ENCODE measurements around the gene PRSS57.
"Not testable (repeated sequence)": the region's sequence is repeated elsewhere in the genome, so short reads cannot be mapped to it uniquely, and the experiment has no call there.

PRSS57 gene

DNA sequence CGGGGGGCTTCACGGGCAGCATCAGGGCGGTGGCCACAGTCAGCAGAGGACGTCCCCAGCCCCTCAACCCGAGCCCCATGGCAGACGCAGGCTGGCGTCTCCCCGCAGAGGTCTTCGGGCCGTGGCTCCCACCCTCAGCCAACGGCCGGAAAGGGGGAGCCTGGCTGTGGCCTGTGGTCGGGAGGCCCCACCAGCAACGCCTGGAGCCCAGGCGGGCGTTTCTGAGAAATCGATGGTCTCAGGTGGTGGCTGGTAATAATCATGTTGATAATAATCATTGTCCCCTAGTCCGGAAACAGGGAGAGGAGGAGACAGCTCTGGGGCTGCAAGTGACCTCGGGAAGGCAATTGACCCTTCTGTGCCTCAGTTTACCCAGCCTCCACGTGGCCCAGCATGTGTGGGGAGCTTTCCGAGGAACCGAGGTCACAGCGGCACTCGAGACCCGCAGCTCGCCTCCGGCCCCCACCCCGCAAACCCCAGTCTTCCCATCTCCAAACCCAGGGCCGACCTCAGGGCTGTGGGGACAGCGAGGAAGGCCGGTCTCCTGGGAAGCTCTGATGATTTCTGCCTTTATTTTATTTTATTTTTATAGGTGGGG lies at the start of gene PRSS57:
Gene PRSS57 (minus strand): TSS at position 101 of the 598 bp plus-strand sequence. CDS start 22 bp downstream, at position 79.
- H3K9me3 ChIP-seq (ENCODE audit: control insufficient read depth, insufficient read depth, low read length): no peaks in the 10 kb centered on the region
- no peaks in the 10 kb centered on the region for H3K4me1 ChIP-seq (ENCODE audit: control insufficient read depth, insufficient read depth, low read length)
- no peak within 1 kb of the TSS for H3K9ac ChIP-seq (ENCODE audit: low read depth, low read length)
- no peaks in the 10 kb centered on the region for H3K27me3 ChIP-seq (ENCODE audit: control insufficient read depth, insufficient read depth, low read length)
- no peak within 1 kb of the TSS for H3K4me3 ChIP-seq (ENCODE audit: low read depth, low read length)
- no peaks in the 10 kb centered on the region for H3K36me3 ChIP-seq (ENCODE audit: control insufficient read depth, insufficient read depth, low read length)

DNA sequence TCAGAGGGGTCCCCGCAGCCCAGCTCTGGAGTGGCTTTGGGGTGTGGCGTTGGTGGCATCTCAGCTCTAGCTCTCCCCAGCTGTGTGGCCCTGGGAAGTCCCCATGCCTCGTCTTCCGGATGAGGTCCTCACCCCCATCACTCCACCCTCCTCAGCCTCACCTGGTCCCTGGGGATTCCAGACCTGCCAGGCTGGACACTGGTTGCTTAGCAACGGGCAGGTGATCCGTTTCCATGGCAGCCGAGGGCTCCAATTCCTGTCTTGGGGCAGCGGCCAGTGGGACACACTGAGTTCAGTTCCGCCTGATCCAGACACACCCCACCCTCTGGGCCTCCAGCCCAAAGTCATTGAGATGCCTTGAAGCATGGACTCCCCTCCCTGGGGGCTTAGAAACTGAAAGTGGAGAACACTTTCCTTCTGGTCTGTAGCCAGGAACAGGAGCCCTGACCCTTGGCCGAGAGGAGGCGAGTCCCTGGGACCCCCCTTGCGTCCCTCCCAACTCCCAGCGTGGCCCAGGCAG lies 48.0 kb upstream of the PRSS57 start:
- no peaks in the 10 kb centered on the region for H3K9me3 ChIP-seq (ENCODE audit: control insufficient read depth, insufficient read depth, low read length)
- no peaks in the 10 kb centered on the region for H3K27me3 ChIP-seq (ENCODE audit: control insufficient read depth, insufficient read depth, low read length)
- H3K4me3 ChIP-seq (ENCODE audit: low read depth, low read length): no peak overlapping the region
- H3K4me1 ChIP-seq (ENCODE audit: control insufficient read depth, insufficient read depth, low read length): no peaks in the 10 kb centered on the region
- no peak overlapping the region for H3K9ac ChIP-seq (ENCODE audit: low read depth, low read length)
- no peaks in the 10 kb centered on the region for H3K36me3 ChIP-seq (ENCODE audit: control insufficient read depth, insufficient read depth, low read length)

DNA sequence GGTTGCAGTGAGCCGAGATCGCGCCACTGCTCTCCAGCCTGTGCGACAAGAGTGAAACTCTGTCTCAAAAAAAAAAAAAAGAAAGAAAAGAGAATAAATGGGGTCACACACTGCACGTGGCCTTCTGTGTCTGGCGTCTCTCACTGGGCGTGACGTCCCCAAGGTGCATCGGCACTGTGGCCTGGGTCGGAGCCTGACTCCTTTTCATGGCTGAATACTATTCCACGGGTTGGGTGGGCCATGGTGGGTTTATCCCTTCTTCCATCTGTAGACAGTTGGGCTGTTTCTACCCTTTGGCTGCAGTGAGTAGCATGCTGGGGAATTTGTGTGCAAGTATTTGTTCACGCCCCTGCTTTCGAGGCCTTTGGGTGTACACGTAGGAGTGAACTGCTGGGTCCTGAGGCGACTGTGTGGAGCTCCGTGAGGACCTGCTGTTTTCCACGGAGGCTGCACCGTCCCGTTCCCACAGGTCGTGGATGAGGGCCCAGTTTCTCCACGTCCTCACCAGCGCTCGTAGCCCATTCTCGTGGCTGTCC lies 47.4 kb upstream of the PRSS57 start:
- H3K4me1 ChIP-seq (ENCODE audit: control insufficient read depth, insufficient read depth, low read length): no peaks in the 10 kb centered on the region
- H3K9me3 ChIP-seq (ENCODE audit: control insufficient read depth, insufficient read depth, low read length): no peaks in the 10 kb centered on the region
- H3K9ac ChIP-seq (ENCODE audit: low read depth, low read length): no peak overlapping the region
- no peak overlapping the region for H3K4me3 ChIP-seq (ENCODE audit: low read depth, low read length)
- no peaks in the 10 kb centered on the region for H3K36me3 ChIP-seq (ENCODE audit: control insufficient read depth, insufficient read depth, low read length)
- no peaks in the 10 kb centered on the region for H3K27me3 ChIP-seq (ENCODE audit: control insufficient read depth, insufficient read depth, low read length)

DNA sequence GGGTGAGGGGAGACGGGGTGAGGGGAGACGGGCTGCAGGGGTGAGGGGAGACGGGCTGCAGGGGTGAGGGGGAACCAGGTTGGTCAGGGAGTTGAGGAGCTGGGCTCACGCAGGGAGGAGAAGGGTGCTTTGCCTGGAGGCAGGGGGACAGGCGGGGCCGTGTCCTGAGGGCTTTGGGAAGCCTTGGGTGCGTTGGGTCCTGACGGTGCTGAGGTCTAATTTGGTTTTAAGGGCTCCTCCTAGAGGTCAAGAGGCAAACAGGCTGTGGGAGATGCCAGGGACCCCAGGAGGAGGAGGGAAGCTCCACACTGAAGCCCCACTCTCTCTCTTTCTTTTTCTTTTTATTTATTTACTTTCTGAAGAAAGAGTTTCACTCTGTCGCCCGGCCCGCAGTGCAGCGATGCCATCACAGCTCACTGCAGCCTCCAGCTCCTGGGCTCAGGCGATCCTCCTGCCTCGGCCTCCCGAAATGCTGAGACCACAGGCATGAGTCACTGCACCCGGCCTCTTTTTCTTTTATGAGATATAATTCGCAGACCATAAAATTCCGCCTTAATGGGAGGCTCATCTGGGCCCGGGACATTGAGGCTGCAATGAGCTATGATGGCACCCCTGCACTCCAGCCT lies 46.4 kb upstream of the PRSS57 start:
- Histone ChIP-seq H3K4me3 (ENCODE audit: low read depth, low read length) (no peak overlapping the region), H3K27me3 (ENCODE audit: control insufficient read depth, insufficient read depth, low read length) (no peaks in the 10 kb centered on the region), H3K9ac (ENCODE audit: low read depth, low read length) (no peak overlapping the region), H3K36me3 (ENCODE audit: control insufficient read depth, insufficient read depth, low read length) (no peaks in the 10 kb centered on the region), H3K9me3 (ENCODE audit: control insufficient read depth, insufficient read depth, low read length) (no peaks in the 10 kb centered on the region), H3K4me1 (ENCODE audit: control insufficient read depth, insufficient read depth, low read length) (no peaks in the 10 kb centered on the region)

- H3K4me1 ChIP-seq (ENCODE audit: control insufficient read depth, insufficient read depth, low read length); H3K9ac ChIP-seq (ENCODE audit: low read depth, low read length); H3K27me3 ChIP-seq (ENCODE audit: control insufficient read depth, insufficient read depth, low read length); H3K9me3 ChIP-seq (ENCODE audit: control insufficient read depth, insufficient read depth, low read length); H3K4me3 ChIP-seq (ENCODE audit: low read depth, low read length); H3K36me3 ChIP-seq (ENCODE audit: control insufficient read depth, insufficient read depth, low read length): not testable (repeated sequence)
These were observed 45.7 kb upstream of the PRSS57 start for GRCh38 chr19:740816-741505.

DNA sequence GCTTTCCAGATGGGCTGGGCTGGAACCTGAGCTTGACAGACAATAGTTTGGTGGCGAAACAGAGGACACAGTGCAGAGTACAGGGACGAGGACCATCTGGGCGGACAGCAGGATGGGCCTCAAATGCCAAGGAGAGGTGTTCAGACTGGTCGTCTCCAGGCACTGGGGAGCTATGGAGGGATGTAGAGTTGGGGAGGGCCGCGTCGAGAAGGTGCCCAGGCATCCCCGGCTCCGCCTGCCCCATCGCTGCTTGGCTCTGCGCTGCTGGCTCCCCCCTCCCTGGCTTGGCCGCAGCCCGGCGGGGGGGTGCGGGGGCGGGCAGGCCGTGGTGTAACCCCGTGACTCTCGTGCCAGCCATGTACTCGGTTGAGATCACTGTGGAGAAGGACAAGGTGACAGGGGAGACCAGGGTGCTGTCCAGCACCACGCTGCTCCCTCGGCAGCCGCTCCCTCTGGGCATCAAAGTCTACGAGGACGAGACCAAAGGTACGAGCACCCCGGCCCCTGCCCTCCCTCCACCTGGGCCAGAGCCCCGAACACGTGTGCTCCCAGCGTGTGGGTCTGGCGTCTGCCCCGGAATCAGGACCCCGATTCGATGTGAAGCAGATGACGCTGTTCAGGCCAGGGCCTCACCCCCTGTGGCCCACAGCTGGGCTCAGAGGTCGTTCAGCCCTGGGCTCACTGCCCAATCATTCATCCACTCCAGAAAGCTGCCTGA lies 44.9 kb upstream of the PRSS57 start:
- Histone ChIP-seq H3K9me3 (ENCODE audit: control insufficient read depth, insufficient read depth, low read length) (no peaks in the 10 kb centered on the region), H3K4me1 (ENCODE audit: control insufficient read depth, insufficient read depth, low read length) (no peaks in the 10 kb centered on the region), H3K27me3 (ENCODE audit: control insufficient read depth, insufficient read depth, low read length) (no peaks in the 10 kb centered on the region), H3K4me3 (ENCODE audit: low read depth, low read length) (no peak overlapping the region), H3K36me3 (ENCODE audit: control insufficient read depth, insufficient read depth, low read length) (no peaks in the 10 kb centered on the region), H3K9ac (ENCODE audit: low read depth, low read length) (no peak overlapping the region)

GRCh38 chr19:738509-739128 lies 43.4 kb upstream of the PRSS57 start:
- Histone ChIP-seq H3K9ac (ENCODE audit: low read depth, low read length) (no peak overlapping the region), H3K4me1 (ENCODE audit: control insufficient read depth, insufficient read depth, low read length) (no peaks in the 10 kb centered on the region), H3K27me3 (ENCODE audit: control insufficient read depth, insufficient read depth, low read length) (no peaks in the 10 kb centered on the region), H3K36me3 (ENCODE audit: control insufficient read depth, insufficient read depth, low read length) (peaks cover 4% of the 10 kb centered on the region), H3K9me3 (ENCODE audit: control insufficient read depth, insufficient read depth, low read length) (no peaks in the 10 kb centered on the region), H3K4me3 (ENCODE audit: low read depth, low read length) (no peak overlapping the region)

DNA sequence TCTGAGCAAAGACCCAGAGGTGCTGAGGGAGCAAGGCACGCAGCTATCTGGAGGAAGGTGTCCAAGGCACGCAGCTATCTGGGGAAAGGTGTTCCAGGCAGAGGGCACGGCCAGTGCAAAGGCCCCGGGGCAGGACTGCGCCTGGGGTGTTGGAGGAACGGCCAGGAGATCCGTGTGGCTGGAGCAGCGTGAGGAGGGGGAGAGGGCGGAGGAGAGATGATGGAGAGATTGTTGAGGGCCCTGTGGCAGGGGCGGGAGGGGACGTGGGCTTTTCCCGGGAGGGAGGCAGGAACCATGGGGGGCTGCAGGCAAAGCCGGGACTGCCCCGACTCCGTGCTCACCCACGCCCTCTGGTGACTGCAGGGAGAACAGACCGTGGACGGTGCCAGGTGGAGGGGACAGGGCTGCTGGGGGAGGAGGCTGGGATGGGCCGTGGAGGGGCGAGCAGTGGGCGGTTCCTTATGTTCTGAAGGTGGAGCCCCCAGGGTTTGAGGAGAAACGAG lies 42.4 kb upstream of the PRSS57 start:
- H3K36me3 ChIP-seq (ENCODE audit: control insufficient read depth, insufficient read depth, low read length): peaks cover 4% of the 10 kb centered on the region
- no peaks in the 10 kb centered on the region for H3K4me1 ChIP-seq (ENCODE audit: control insufficient read depth, insufficient read depth, low read length)
- no peaks in the 10 kb centered on the region for H3K9me3 ChIP-seq (ENCODE audit: control insufficient read depth, insufficient read depth, low read length)
- no peak overlapping the region for H3K4me3 ChIP-seq (ENCODE audit: low read depth, low read length)
- no peaks in the 10 kb centered on the region for H3K27me3 ChIP-seq (ENCODE audit: control insufficient read depth, insufficient read depth, low read length)
- H3K9ac ChIP-seq (ENCODE audit: low read depth, low read length): no peak overlapping the region

- H3K9ac ChIP-seq (ENCODE audit: low read depth, low read length): no peak overlapping the region
These were observed 40.9 kb upstream of the PRSS57 start for GRCh38 chr19:736125-736524.

DNA sequence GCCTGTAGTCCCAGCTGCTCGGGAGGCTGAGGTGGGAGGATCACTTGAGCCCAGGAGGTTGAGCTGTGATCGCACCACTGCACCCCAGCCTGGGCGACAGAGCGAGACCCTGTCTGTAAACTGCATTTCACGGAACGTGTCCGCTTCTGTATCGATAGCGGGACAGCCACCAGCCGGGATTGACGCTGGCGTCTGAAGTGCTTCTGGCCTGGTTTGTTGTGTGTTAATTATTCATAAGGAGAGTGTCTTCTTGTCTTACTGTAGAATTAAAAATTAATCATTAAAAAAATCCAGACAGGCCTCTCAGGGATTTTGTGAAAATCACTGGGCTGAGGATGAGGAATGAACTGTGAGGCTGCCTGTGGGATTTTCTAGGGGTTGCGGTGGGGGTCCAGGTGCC lies 39.5 kb upstream of the PRSS57 start:
- Histone ChIP-seq H3K27me3 (ENCODE audit: control insufficient read depth, insufficient read depth, low read length) (no peaks in the 10 kb centered on the region), H3K4me3 (ENCODE audit: low read depth, low read length) (no peak overlapping the region), H3K9ac (ENCODE audit: low read depth, low read length) (no peak overlapping the region), H3K9me3 (ENCODE audit: control insufficient read depth, insufficient read depth, low read length) (no peaks in the 10 kb centered on the region), H3K4me1 (ENCODE audit: control insufficient read depth, insufficient read depth, low read length) (no peaks in the 10 kb centered on the region), H3K36me3 (ENCODE audit: control insufficient read depth, insufficient read depth, low read length) (peaks cover 4% of the 10 kb centered on the region)

More at GRCh38 chr19:736125-736524, 40.9 kb upstream of the PRSS57 start:
- Histone ChIP-seq H3K27me3 (ENCODE audit: control insufficient read depth, insufficient read depth, low read length) (no peaks in the 10 kb centered on the region), H3K36me3 (ENCODE audit: control insufficient read depth, insufficient read depth, low read length) (peaks cover 4% of the 10 kb centered on the region), H3K9me3 (ENCODE audit: control insufficient read depth, insufficient read depth, low read length) (no peaks in the 10 kb centered on the region), H3K4me1 (ENCODE audit: control insufficient read depth, insufficient read depth, low read length) (no peaks in the 10 kb centered on the region), H3K4me3 (ENCODE audit: low read depth, low read length) (no peak overlapping the region)

Measured in iPS-15b (cell line).